HG03064 (cell line): Measurements from ENCODE around the gene DNM2.
"Not testable (repeated sequence)": the region's sequence is repeated elsewhere in the genome, so short reads cannot be mapped to it uniquely, and the experiment has no call there.

Source experiments
- ATAC-seq: cut with Tn5 transposase; IDR thresholded peaks from one replicate; pipeline ENCODE4 v1.9.1; 2021; ENCODE audit warnings: low read depth; ENCODE audit not compliant: unreplicated experiment

Gene DNM2

DNA sequence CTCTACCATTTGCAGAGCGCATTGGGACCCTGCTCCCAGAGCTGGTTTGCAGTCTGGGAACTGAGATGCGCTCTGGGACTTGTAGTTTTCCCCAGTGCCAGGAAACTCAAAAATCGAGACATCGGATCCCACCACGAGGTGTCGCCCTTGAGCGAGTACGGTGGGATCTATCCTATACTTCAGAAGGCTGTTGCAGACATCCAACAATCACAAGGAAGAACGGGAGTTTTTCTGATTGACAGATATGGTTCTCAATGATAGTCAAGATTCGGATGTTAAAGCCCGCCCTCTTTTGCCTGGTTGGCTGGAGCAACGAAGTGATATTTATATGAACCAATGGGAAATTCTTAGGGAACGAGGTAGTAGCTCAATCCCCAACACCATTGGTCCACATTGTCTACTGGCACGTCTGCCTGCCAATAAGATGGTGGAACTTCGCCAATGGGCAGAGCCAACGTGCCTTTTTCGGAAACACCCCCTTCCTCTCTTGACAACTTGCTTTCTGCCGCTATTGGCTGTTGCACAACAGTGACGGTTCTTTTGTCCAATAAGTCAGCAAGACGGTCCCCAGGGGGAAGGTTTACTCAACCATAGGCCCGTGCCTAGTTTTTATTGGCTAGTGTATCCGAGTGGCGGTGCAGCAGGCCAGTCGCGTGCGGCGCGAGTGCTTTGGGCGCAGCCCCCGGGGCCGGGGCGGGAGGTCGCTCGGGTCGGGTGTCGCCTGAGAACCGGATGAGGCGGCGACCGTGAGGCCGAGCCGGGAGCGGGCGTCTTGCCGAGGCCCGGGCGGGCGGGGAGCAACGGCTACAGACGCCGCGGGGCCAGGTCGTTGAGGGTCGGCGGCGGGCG lies at the start of gene DNM2:
DNM2 (plus strand) TSS at position 724 of the 849 bp plus-strand sequence. CDS start 164 bp downstream, outside the sequence.
- ATAC-seq, result peak; percentile 79

GRCh38 chr19:10669246-10669645 lies 48.6 kb upstream of the DNM2 start:
- no peak for ATAC-seq

DNA sequence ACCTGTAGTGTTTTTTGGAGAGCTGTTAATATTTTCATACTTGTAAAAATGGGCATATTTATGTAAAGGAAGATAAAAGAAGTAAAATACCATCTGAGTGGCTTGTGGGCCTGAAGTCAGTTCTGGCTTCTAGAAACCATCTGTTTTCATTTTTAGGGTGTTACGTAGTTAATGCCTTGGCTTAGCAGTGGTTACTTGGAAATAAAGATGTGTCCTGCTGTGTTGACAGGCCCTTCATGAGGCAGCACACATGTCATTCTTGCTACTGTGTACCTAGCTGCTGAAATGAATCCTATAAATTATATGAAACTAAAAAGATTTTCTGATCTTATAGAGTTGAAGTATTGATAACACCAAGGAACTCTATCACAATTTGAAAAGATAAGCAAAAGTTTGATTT lies 47.7 kb upstream of the DNM2 start:
- ATAC-seq, result no peak

DNA sequence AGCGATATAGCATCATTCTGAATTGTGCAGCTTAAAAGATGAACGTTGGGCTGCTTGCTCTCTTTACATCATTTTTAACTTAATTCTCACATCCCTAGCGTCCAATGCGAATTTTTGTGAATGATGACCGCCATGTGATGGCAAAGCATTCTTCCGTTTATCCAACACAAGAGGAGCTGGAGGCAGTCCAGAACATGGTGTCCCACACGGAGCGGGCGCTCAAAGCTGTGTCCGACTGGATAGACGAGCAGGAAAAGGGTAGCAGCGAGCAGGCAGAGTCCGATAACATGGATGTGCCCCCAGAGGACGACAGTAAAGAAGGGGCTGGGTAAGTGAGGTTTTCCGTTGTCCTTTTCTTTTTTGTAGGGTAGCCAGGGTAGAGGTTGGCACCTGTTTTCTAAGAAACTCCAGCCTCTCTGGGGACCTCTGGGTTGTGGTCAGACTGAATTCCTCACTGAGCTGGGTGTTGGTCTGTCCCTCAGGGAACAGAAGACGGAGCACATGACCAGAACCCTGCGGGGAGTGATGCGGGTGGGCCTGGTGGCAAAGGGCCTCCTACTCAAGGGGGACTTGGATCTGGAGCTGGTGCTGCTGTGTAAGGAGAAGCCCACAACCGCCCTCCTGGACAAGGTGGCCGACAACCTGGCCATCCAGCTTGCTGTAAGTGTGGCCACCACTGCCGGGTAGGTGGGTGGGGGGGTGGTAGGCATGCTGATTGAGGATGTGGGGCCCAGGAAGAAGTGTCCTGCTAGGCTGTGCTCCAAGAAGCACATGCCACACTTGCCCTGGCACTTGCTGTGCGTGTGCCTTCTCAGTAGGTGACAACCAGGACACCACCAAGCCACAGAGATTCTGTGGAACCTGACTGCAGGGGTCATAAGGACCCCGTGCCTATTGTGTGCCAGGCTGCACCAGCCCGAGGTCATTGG lies 46.7 kb upstream of the DNM2 start:
- no peak for ATAC-seq

- ATAC-seq, result not testable (repeated sequence)
Measured at GRCh38 chr19:10671922-10672321, 46.0 kb upstream of the DNM2 start.

DNA sequence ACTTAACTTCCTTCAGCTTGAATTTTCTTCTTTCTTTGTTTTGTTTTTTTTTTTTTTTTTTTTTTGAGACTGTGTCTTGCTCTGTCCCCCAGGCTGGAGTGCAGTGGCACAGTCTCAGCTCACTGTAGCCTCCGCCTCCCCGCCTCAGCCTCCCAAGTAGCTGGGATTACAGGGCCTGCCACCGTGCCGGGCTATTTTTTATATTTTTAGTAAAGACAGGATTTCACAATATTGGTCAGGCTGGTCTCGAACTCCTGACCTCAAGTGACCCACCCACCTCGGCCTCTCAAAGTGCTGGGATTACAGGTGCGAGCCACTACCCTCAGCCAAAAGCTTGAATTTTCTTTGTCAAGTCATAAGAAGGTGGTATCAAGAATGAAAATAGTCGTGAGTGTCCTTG lies 42.7 kb upstream of the DNM2 start:
- ATAC-seq, result not testable (repeated sequence)

- ATAC-seq, result no peak
Measured at GRCh38 chr19:10677751-10678150, 40.1 kb upstream of the DNM2 start.

GRCh38 chr19:10678813-10679212 lies 39.1 kb upstream of the DNM2 start:
- ATAC-seq, result no peak

DNA sequence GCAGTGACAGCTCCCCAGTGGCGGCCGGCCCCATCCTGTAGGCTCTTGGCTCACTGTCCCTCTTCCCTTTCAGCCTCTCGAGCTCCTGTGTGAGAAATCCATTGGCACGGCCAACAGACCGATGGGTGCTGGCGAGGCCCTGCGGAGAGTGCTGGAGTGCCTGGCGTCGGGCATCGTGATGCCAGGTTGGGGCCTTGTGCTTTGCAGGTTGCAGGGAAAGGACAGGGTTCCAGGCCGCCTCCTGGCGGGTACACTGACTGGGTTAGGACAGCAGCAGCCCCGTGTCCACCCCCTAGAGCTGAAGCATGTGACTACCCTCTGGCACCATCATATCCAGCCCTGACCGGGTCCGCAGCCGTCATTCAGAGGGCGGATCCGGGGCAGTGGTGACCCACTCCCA lies 38.1 kb upstream of the DNM2 start:
- ATAC-seq, result no peak

DNA sequence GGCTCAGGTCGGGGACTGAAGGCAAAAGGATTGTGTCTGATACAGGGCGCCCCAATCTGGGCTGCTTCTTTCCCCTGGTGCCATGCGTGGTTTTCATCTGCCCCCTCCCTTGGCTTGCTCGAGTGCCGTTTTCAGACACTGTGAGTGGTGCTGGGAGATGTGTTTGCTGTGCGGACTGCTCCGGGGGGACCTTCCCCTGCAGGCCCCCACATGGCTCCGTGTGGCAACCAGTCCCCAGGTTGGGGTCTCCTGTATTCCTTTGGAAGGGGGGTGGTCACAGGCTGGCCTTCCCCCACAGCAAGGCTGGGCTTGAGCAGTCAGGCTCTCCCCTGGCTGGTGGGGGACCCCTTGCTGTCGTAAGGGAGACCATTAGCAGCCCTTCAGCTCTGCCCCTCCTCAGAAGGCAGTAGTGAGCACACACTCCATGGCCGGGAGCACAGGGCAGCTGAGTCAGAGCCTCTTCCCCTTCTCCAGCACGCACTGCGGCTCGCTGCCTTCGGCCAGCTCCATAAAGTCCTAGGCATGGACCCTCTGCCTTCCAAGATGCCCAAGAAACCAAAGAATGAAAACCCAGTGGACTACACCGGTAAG lies 37.2 kb upstream of the DNM2 start:
- no peak for ATAC-seq

DNA sequence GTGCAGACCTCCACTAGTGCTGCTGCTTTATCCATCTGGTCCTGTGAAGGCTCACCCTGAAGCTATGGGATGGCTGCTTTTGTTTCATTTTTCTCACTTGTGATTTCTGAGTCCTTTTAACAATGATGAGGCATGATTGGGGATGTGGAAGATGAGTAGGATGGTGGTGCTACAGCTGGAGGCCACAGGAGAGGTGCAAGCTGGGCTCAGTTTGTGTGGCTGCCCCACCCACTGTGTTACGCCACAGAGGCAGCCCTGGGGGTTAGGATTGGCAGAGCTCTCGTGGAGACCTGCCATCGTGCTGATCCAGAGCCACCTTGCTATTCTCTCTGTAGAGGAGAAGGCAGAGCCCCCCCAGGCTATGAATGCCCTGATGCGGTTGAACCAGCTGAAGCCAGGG lies 36.2 kb upstream of the DNM2 start:
- ATAC-seq, result no peak

- no peak for ATAC-seq
Measured at GRCh38 chr19:10682397-10683063, 35.3 kb upstream of the DNM2 start.

DNA sequence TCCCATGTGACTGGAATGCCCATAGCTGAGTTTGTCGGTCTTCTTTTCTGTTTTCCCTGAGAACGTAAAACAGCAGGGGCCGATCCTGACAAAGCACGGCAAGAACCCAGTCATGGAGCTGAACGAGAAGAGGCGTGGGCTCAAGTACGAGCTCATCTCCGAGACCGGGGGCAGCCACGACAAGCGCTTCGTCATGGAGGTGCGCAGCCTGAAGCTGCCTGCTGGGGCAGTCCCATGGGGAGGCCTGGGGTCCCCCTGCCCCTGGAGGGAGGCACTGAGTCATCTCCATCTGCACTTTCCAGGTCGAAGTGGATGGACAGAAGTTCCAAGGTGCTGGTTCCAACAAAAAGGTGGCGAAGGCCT lies 34.8 kb upstream of the DNM2 start:
- no peak for ATAC-seq

DNA sequence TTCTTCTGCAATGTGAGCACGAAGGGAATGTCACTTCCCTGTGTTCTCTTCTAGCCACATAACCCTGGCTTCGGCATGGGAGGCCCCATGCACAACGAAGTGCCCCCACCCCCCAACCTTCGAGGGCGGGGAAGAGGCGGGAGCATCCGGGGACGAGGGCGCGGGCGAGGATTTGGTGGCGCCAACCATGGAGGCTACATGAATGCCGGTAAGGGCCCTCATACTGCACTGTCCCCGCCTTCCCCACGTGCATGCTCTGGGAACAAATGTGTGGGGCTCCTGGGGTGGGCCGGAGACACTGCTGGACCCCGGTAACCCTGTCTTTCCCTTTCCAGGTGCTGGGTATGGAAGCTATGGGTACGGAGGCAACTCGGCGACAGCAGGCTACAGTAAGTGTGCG lies 34.3 kb upstream of the DNM2 start:
- no peak for ATAC-seq

DNA sequence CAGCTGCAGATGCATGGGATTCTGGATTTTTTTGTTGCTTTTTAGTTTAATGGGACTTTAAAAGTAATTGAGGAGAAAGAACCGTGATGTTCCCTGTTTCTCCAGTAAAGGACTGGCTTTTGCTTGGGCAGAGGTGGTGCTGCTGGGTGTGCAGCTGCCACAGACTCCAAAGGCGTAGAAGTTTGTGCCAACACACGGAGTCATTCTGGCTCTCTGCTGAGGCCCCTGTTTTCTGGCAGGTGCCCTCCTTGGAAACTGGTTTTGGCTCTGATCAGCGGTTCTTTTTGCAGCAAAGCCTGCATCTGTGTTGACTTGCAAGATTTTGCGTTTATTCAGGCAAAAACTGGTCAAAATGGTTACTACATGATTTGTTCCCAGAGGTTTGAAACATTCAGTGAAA lies 32.7 kb upstream of the DNM2 start:
- no peak for ATAC-seq

- ATAC-seq, result no peak
Measured at GRCh38 chr19:10686193-10686592, 31.7 kb upstream of the DNM2 start.

GRCh38 chr19:10686661-10687517 lies 31.0 kb upstream of the DNM2 start:
- no peak for ATAC-seq

DNA sequence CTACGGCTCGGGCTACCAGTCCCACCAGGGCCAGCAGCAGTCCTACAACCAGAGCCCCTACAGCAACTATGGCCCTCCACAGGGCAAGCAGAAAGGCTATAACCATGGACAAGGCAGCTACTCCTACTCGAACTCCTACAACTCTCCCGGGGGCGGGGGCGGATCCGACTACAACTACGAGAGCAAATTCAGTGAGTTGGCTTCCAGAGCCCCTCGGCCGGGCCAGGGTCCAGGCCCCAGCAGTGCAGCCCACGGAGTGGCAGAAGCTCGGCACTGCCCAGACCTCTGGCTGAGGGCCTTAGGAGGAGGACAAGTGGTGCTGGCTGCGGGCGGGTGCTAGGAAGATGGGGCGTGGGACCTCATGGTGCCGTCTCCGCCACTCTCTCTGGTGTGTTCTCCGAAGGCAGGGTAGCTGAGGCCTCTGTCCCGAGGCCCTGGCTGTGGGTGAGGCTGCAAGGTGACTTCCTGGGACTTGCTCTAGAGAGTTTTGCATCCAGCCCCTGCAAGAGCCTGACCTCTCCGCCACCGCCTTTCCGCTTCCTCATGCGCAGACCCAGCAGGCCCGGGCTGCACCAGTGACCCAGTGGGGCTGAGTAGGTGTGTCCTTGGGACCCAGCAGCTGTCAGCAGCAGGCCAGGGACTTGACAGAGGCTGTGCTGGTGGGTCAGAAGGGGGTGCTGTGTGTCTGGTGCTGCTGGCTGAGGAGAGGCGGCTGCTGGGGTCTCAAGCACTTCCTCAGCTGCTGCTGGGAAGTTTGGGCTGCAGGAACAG lies 30.2 kb upstream of the DNM2 start:
- no peak for ATAC-seq
